Germinal center (tissue), 1 donor: ENCODE data around the gene C6orf52.
A peak's percentile ranks its signal among the peaks of the same experiment; 100 is the strongest.

Source experiments
- DNase-seq: peaks from one replicate; pipeline ENCODE4 v3.0.0; 2012; ENCODE audit warnings: mixed read lengths, low spot score

Gene C6orf52

GRCh38 chr6:10644225-10644624 is 50.2 kb downstream of the C6orf52 start:
- DNase-seq, result no peak

- DNase-seq, result peak; percentile 55
Measured at GRCh38 chr6:10643201-10643651, 51.2 kb downstream of the C6orf52 start.

- DNase-seq, result no peak
Measured at GRCh38 chr6:10641528-10641927, 52.9 kb downstream of the C6orf52 start.

- DNase-seq, result no peak
Measured at GRCh38 chr6:10640412-10640811, 54.0 kb downstream of the C6orf52 start.

GRCh38 chr6:10633216-10633615 is 61.2 kb downstream of the C6orf52 start:
- no peak for DNase-seq

GRCh38 chr6:10630178-10630577 is 64.2 kb downstream of the C6orf52 start:
- DNase-seq, result no peak

- DNase-seq, result no peak
Measured at GRCh38 chr6:10627800-10628199, 66.6 kb downstream of the C6orf52 start.

- DNase-seq, result no peak
Measured at GRCh38 chr6:10626154-10626741, 68.2 kb downstream of the C6orf52 start.

- DNase-seq, result no peak
Measured at GRCh38 chr6:10624836-10625235, 69.6 kb downstream of the C6orf52 start.

GRCh38 chr6:10621847-10622246 is 72.6 kb downstream of the C6orf52 start:
- DNase-seq, result no peak
